MV-4-11 (cell line): ENCODE data around the gene C16orf87.
"Not testable (repeated sequence)": the region's sequence is repeated elsewhere in the genome, so short reads cannot be mapped to it uniquely, and the experiment has no call there.

Source experiments
- DNase-seq: peaks from one replicate; lab custom pipeline; 2025; lab: John Stamatoyannopoulos, UW

C16orf87 gene

GRCh38 chr16:46830902-46831647 lies at the start of gene C16orf87:
C16orf87 (minus strand) TSS chr16:46831180; CDS start chr16:46831149, 31 bp downstream.
- DNase-seq, result peak; percentile 95

GRCh38 chr16:46875243-46875642 lies 44.3 kb upstream of the C16orf87 start:
- no peak for DNase-seq

- DNase-seq, result no peak
These were observed 42.2 kb upstream of the C16orf87 start for GRCh38 chr16:46873201-46873600.

- DNase-seq, result no peak
These were observed 40.6 kb upstream of the C16orf87 start for GRCh38 chr16:46871597-46871996.

GRCh38 chr16:46868891-46869290 lies 37.9 kb upstream of the C16orf87 start:
- not testable (repeated sequence) for DNase-seq

GRCh38 chr16:46867486-46867885 lies 36.5 kb upstream of the C16orf87 start:
- DNase-seq, result not testable (repeated sequence)

- DNase-seq, result no peak
These were observed 35.3 kb upstream of the C16orf87 start for GRCh38 chr16:46866286-46866685.

- DNase-seq, result peak; percentile 34
These were observed 31.8 kb upstream of the C16orf87 start for GRCh38 chr16:46862555-46863447.

- DNase-seq, result peak; percentile 65
These were observed 28.8 kb upstream of the C16orf87 start for GRCh38 chr16:46859719-46860152.

- no peak for DNase-seq
These were observed 27.2 kb upstream of the C16orf87 start for GRCh38 chr16:46858151-46858550.

- peak; percentile 32 for DNase-seq
These were observed 26.5 kb upstream of the C16orf87 start for GRCh38 chr16:46857368-46857945.

GRCh38 chr16:46855389-46855788 lies 24.4 kb upstream of the C16orf87 start:
- DNase-seq, result no peak

GRCh38 chr16:46854846-46855245 lies 23.9 kb upstream of the C16orf87 start:
- DNase-seq, result no peak

GRCh38 chr16:46853713-46854443 lies 22.9 kb upstream of the C16orf87 start:
- DNase-seq, result peak; percentile 51

GRCh38 chr16:46852130-46852529 lies 21.1 kb upstream of the C16orf87 start:
- no peak for DNase-seq

GRCh38 chr16:46850619-46851555 lies 19.9 kb upstream of the C16orf87 start:
- no peak for DNase-seq

GRCh38 chr16:46848768-46849764 lies 18.1 kb upstream of the C16orf87 start:
- no peak for DNase-seq

- no peak for DNase-seq
These were observed 15.0 kb upstream of the C16orf87 start for GRCh38 chr16:46845952-46846351.

GRCh38 chr16:46844771-46845170 lies 13.8 kb upstream of the C16orf87 start:
- no peak for DNase-seq
